Measurements from ENCODE around the gene JAK2.
"Not testable (repeated sequence)": the region's sequence is repeated elsewhere in the genome, so short reads cannot be mapped to it uniquely, and the experiment has no call there.

The JAK2 gene

DNA sequence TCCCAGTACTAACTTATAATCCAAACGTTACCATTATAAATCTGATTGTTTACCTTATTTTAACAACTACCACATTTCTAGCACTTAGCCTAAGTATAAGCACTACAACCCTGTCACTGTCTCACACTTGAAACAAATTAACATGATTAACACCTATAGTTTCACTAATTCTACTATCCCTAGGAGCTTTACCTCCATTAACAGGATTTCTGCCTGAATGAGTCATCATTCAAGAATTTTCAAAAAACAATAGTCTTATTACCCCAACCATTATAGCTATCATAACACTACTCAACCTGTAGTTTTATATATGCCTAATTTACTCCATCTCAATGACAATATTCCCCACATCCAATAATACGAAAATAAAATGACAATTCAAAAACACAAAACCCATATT, 110.7 kb downstream of the JAK2 start:
- ChIA-PET CTCF (no interaction called here), POLR2A (no interaction called here)
- no peak for DNase-seq (ENCODE audit: extremely low spot score)
- no peak for TF ChIP-seq BHLHE40 (IDR thresholded peaks at IDR 0.05; ENCODE audit: borderline replicate concordance)
- TF ChIP-seq L3MBTL2 (conservative IDR thresholded peaks at IDR 0.05): no peak
- TF ChIP-seq ELF4 (IDR thresholded peaks at IDR 0.05): no peak
- no peak for TF ChIP-seq FOXM1 (IDR thresholded peaks at IDR 0.05; ENCODE audit: borderline replicate concordance)
- TF ChIP-seq, protein P1, sequence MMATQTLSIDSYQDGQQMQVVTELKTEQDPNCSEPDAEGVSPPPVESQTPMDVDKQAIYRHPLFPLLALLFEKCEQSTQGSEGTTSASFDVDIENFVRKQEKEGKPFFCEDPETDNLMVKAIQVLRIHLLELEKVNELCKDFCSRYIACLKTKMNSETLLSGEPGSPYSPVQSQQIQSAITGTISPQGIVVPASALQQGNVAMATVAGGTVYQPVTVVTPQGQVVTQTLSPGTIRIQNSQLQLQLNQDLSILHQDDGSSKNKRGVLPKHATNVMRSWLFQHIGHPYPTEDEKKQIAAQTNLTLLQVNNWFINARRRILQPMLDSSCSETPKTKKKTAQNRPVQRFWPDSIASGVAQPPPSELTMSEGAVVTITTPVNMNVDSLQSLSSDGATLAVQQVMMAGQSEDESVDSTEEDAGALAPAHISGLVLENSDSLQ (IDR thresholded peaks at IDR 0.05): no peak
- no peak for TF ChIP-seq FOXK2 (IDR thresholded peaks at IDR 0.05)
- no peak for TF ChIP-seq ARNT (IDR thresholded peaks at IDR 0.05)
- no peak for TF ChIP-seq LEF1 (IDR thresholded peaks at IDR 0.05; ENCODE audit: borderline replicate concordance)
- TF ChIP-seq TARDBP (IDR thresholded peaks at IDR 0.05): no peak

DNA sequence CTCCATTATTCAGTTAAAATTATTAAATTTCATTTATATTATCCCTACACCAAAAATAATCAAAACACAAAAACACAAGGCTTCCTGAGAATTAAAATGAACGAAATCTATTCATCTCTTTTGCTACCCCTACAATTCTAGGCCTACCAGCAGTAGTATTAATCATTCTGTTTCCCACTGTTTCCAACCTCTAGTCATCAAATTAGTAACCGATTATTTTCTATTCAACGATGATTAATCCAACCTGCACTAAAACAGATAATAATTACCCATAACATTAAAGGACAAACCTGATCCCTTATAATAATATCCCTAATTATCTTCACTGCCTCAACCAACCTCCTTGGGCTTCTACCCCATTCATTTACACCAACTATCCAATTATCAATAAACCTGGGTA, 114.4 kb downstream of the JAK2 start:
- ChIA-PET CTCF (no interaction called here), POLR2A (no interaction called here)
- DNase-seq (ENCODE audit: extremely low spot score): no peak
- no peak for TF ChIP-seq FOXA1 (IDR thresholded peaks at IDR 0.05)
- TF ChIP-seq ELF4 (IDR thresholded peaks at IDR 0.05): no peak
- no peak for TF ChIP-seq SUZ12 (IDR thresholded peaks at IDR 0.05)
- no peak for TF ChIP-seq NFRKB (IDR thresholded peaks at IDR 0.05)
- TF ChIP-seq LEF1 (IDR thresholded peaks at IDR 0.05; ENCODE audit: borderline replicate concordance): no peak
- no peak for TF ChIP-seq HDGF (IDR thresholded peaks at IDR 0.05; ENCODE audit: borderline replicate concordance)
- TF ChIP-seq, protein P1 (IDR thresholded peaks at IDR 0.05): no peak
- no peak for TF ChIP-seq ARNT (IDR thresholded peaks at IDR 0.05)
- TF ChIP-seq BHLHE40 (IDR thresholded peaks at IDR 0.05; ENCODE audit: borderline replicate concordance): no peak
- TF ChIP-seq ZNF384 (IDR thresholded peaks at IDR 0.05): no peak
- TF ChIP-seq SP1 (IDR thresholded peaks at IDR 0.05): no peak
- TF ChIP-seq L3MBTL2 (conservative IDR thresholded peaks at IDR 0.05): no peak
- TF ChIP-seq FOXM1 (IDR thresholded peaks at IDR 0.05; ENCODE audit: borderline replicate concordance): no peak
- no peak for TF ChIP-seq FOXK2 (IDR thresholded peaks at IDR 0.05)
- TF ChIP-seq CTBP1 (IDR thresholded peaks at IDR 0.05; ENCODE audit: borderline replicate concordance): no peak
- TF ChIP-seq TARDBP (IDR thresholded peaks at IDR 0.05): no peak

DNA sequence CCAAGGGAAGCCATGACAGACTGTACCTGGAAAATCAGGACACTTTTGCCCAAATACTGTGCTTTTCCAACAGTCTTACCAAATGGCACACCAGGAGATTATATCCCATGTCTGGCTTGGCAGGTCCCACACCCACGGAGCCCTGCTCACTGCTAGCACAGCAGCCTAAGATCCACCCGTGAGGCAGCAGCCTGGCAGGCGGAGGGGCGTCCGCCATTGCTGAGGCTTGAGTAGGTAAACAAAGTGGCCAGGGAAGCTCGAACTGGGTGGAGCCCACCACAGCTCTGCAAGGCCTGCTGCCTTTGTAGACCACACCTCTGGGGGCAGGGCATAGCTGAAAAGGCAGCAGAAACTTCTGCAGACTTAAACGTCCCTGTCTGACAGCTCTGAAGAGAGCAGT, 116.1 kb downstream of the JAK2 start:
- POLR2A ChIA-PET; DNase-seq (ENCODE audit: extremely low spot score): not testable (repeated sequence)

DNA sequence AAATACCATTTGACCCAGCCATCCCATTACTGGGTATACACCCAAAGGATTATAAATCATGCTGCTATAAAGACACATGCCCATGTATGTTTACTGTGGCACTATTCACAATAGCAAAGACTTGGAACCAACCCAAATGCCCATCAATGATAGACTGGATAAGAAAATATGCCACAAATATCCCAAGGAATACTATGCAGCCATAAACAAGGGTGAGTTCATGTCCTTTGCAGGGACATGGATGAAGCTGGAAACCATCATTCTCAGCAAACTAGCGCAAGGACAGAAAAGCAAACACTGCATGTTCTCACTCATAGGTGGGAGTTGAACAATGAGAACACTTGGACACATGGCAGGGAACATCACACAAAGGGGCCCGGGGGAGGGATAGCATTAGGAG, 121.4 kb downstream of the JAK2 start:
- CTCF ChIA-PET; DNase-seq (ENCODE audit: extremely low spot score); POLR2A ChIA-PET: not testable (repeated sequence)

More for the DNA sequence above, 116.1 kb downstream of the JAK2 start:
- CTCF ChIA-PET: not testable (repeated sequence)

DNA sequence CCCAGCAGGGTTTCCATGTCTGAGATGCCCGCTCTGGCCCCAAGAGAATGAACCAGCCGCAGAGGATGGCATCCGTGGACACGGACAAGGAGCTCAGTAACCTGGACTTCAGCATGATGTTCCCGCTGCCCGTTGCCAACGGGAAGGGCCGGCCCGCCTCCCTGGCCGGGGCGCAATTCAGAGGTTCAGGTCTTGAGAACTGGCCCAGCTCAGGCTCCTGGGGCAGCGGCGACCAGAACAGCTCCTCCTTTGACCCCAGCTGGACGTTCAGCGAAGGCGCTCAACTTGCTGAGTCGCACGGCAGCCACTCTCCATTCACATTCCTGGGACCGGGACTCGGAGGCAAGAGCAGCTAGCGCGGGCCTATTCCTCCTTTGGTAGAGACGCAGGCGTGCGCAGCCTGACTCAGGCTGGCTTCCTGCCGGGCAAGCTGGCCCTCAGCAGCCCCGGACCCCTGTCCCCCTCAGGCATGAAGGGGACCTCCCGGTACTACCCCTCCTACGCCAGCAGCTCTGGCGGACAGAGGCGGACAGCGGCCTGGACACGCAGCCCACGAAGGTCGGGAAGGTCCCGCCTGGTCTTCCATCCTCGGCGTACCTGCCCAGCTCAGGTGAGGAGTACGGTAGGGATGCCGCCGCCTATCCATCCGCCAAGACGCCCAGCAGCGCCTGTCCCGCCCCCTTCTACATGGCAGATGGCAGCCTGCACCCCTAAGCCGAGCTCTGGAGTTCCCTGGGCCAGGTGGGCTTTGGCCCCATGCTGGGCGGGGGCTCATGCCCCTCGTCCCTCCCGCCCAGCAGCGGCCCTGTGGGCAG, 126.0 kb downstream of the JAK2 start:
- POLR2A ChIA-PET: no interaction called here
- no peak for DNase-seq (ENCODE audit: extremely low spot score)
- CTCF ChIA-PET: no interaction called here

DNA sequence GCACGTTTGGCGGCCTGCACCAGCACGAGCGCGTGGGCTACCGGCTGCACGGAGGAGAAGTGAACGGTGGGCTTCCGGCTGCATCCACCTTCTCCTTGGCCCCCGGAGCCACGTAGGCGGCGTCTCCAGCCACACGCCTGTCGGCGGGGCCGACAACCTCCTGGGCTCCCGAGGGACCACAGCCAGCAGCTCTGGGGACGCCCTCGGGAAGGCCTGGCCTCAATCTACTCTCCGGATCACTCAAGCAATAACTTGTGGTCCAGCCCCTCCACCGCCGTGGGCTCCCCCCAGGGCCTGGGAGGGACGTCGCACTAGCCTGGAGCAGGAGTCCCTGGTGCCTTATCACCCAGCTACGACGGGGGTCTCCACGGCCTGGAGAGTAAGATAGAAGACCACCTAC, 126.6 kb downstream of the JAK2 start:
- ChIA-PET CTCF (no interaction called here), POLR2A (no interaction called here)
- TF ChIP-seq LEF1 (IDR thresholded peaks at IDR 0.05; ENCODE audit: borderline replicate concordance) (no peak), HDGF (IDR thresholded peaks at IDR 0.05; ENCODE audit: borderline replicate concordance) (no peak), NFRKB (IDR thresholded peaks at IDR 0.05) (no peak), ZNF384 (IDR thresholded peaks at IDR 0.05) (no peak), BHLHE40 (IDR thresholded peaks at IDR 0.05; ENCODE audit: borderline replicate concordance) (no peak)
- TF ChIP-seq, protein P1 (IDR thresholded peaks at IDR 0.05): no peak
- no peak for DNase-seq (ENCODE audit: extremely low spot score)

More for the DNA sequence above, 126.0 kb downstream of the JAK2 start:
- TF ChIP-seq ZNF384 (IDR thresholded peaks at IDR 0.05): no peak
- TF ChIP-seq NFRKB (IDR thresholded peaks at IDR 0.05): no peak
- no peak for TF ChIP-seq FOXM1 (IDR thresholded peaks at IDR 0.05; ENCODE audit: borderline replicate concordance)
- TF ChIP-seq L3MBTL2 (conservative IDR thresholded peaks at IDR 0.05): no peak
- TF ChIP-seq SUZ12 (IDR thresholded peaks at IDR 0.05): no peak
- no peak for TF ChIP-seq LEF1 (IDR thresholded peaks at IDR 0.05; ENCODE audit: borderline replicate concordance)
- no peak for TF ChIP-seq ELF4 (IDR thresholded peaks at IDR 0.05)
- TF ChIP-seq FOXA1 (IDR thresholded peaks at IDR 0.05): no peak
- no peak for TF ChIP-seq SP1 (IDR thresholded peaks at IDR 0.05)
- no peak for TF ChIP-seq HDGF (IDR thresholded peaks at IDR 0.05; ENCODE audit: borderline replicate concordance)
- TF ChIP-seq TARDBP (IDR thresholded peaks at IDR 0.05): no peak
- TF ChIP-seq BHLHE40 (IDR thresholded peaks at IDR 0.05; ENCODE audit: borderline replicate concordance): no peak

DNA sequence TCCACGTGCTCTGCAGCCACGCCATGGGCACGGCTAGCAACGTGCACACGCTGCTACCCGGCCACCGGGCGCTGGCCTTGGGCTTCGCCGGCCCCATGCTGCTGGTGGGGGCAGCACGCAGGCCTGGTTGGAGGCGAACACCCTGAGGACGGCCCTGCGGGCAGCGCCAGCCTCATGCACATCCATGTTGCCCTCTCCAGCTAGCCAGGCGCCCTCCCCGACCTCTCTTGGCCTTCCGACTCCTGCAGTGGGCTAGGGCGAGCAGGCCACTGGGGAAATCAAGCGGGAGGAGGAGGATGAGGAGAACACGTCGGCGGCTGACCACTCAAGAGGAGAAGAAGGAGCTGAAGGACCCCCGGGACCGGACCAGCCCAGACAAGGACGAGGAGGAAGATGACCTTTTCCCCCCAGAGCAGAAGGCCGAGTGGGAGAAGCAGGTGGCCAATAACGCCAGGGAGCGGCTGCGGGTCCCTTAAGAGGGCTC, 127.1 kb downstream of the JAK2 start:
- ChIA-PET POLR2A (no interaction called here), CTCF (no interaction called here)
- no peak for TF ChIP-seq CTBP1 (IDR thresholded peaks at IDR 0.05; ENCODE audit: borderline replicate concordance)
- TF ChIP-seq ARNT (IDR thresholded peaks at IDR 0.05): no peak
- no peak for TF ChIP-seq ELF4 (IDR thresholded peaks at IDR 0.05)
- TF ChIP-seq TARDBP (IDR thresholded peaks at IDR 0.05): no peak
- TF ChIP-seq LEF1 (IDR thresholded peaks at IDR 0.05; ENCODE audit: borderline replicate concordance): no peak
- no peak for TF ChIP-seq FOXM1 (IDR thresholded peaks at IDR 0.05; ENCODE audit: borderline replicate concordance)
- TF ChIP-seq, protein P1 (IDR thresholded peaks at IDR 0.05): no peak
- TF ChIP-seq ZNF384 (IDR thresholded peaks at IDR 0.05): no peak
- no peak for TF ChIP-seq HDGF (IDR thresholded peaks at IDR 0.05; ENCODE audit: borderline replicate concordance)
- no peak for TF ChIP-seq SUZ12 (IDR thresholded peaks at IDR 0.05)
- TF ChIP-seq BHLHE40 (IDR thresholded peaks at IDR 0.05; ENCODE audit: borderline replicate concordance): no peak
- TF ChIP-seq L3MBTL2 (conservative IDR thresholded peaks at IDR 0.05): no peak
- TF ChIP-seq FOXK2 (IDR thresholded peaks at IDR 0.05): no peak
- no peak for TF ChIP-seq FOXA1 (IDR thresholded peaks at IDR 0.05)
- TF ChIP-seq NFRKB (IDR thresholded peaks at IDR 0.05): no peak
- TF ChIP-seq SP1 (IDR thresholded peaks at IDR 0.05): no peak
- no peak for DNase-seq (ENCODE audit: extremely low spot score)

All from HEK293T (cell line).